ENCODE results near the gene NRSN2.

Gene NRSN2

DNA sequence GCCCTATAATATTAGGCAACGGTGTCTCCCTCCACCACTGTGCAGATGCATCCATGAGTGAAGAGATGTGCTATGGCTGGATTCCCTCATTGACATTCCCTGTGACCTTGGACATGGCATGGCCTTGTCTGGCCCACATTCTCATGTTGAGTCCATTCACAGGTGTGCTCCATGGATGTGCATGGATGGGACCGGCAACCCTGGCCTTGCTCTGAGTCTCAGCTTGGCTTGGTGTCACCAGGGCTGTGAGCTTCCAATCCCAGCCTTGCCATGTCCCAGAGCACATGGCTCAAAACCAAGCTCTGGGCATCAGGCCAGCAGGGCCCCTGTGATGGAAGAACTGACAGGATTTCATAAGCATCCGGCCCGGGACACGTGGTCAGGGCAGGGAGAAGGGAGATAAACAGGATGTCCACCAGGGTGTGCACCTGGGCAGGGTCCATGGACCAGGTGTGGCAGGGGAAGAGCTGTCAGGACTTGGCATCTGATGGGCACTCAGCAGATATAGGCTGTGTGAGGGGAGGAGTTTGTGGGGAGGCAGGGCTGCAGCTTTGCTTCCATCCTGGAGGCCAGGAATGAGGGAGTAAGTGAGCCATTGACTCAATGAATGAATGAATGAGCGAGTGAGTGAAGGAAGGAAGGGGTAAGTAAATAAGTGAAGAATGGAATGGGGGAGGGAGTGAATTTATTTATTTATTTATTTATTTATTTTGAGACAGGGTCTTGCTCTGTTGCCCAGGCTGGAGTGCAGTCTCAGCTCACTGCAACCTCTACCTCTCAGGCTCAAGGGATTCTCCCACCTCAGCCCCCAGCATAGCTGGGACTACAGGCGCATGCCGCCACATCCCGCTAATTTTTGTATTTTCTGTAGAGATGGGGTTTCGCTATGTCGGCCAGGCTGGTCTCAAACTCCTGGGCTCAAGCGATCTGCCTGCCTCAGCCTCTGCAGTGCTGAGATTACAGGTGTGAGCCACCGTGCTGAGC is 15.7 kb downstream of the NRSN2 start:
- H3K27ac ChIP-seq (ENCODE audit: low read length), result no peak overlapping the region
- no peak overlapping the region for H3K4me2 ChIP-seq (ENCODE audit: low read depth, low read length)
- no peak overlapping the region for H3K9ac ChIP-seq (ENCODE audit: low read length)
- no peaks in the 10 kb centered on the region for H3K9me2 ChIP-seq (replicated peaks; ENCODE audit: insufficient read depth, low read length)
- H2AFZ ChIP-seq (ENCODE audit: low read length), result peak overlapping the region; percentile 48
- no peaks in the 10 kb centered on the region for H3K27me3 ChIP-seq (replicated peaks; ENCODE audit: insufficient read depth, low read length)
- no peaks in the 10 kb centered on the region for H3K9me3 ChIP-seq (replicated peaks; ENCODE audit: insufficient read depth, low read length)
- no peak overlapping the region for H3K4me3 ChIP-seq (ENCODE audit: low read length)
- H3K79me2 ChIP-seq (ENCODE audit: low read length), result no peaks in the 10 kb centered on the region
- 0 out of 2 replicates have a peak, but pooled peaks cover 11% of the 10 kb centered on the region for H3K4me1 ChIP-seq (ENCODE audit: low read length)
- H3K36me3 ChIP-seq (replicated peaks; ENCODE audit: insufficient read depth, low read length), result no peaks in the 10 kb centered on the region
- H3F3A ChIP-seq (ENCODE audit: insufficient read depth, low read length), result no peaks in the 10 kb centered on the region
- TF ChIP-seq, protein P1, sequence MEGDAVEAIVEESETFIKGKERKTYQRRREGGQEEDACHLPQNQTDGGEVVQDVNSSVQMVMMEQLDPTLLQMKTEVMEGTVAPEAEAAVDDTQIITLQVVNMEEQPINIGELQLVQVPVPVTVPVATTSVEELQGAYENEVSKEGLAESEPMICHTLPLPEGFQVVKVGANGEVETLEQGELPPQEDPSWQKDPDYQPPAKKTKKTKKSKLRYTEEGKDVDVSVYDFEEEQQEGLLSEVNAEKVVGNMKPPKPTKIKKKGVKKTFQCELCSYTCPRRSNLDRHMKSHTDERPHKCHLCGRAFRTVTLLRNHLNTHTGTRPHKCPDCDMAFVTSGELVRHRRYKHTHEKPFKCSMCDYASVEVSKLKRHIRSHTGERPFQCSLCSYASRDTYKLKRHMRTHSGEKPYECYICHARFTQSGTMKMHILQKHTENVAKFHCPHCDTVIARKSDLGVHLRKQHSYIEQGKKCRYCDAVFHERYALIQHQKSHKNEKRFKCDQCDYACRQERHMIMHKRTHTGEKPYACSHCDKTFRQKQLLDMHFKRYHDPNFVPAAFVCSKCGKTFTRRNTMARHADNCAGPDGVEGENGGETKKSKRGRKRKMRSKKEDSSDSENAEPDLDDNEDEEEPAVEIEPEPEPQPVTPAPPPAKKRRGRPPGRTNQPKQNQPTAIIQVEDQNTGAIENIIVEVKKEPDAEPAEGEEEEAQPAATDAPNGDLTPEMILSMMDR (IDR thresholded peaks at IDR 0.05; ENCODE audit: low read length), result peak; percentile 41
- TF ChIP-seq EZH2phosphoT487 (IDR thresholded peaks at IDR 0.05; ENCODE audit: low read length), result no peak
- H4K20me1 ChIP-seq (ENCODE audit: insufficient read depth, low read length), result no peaks in the 10 kb centered on the region
- DNase-seq, result peak; percentile 34

DNA sequence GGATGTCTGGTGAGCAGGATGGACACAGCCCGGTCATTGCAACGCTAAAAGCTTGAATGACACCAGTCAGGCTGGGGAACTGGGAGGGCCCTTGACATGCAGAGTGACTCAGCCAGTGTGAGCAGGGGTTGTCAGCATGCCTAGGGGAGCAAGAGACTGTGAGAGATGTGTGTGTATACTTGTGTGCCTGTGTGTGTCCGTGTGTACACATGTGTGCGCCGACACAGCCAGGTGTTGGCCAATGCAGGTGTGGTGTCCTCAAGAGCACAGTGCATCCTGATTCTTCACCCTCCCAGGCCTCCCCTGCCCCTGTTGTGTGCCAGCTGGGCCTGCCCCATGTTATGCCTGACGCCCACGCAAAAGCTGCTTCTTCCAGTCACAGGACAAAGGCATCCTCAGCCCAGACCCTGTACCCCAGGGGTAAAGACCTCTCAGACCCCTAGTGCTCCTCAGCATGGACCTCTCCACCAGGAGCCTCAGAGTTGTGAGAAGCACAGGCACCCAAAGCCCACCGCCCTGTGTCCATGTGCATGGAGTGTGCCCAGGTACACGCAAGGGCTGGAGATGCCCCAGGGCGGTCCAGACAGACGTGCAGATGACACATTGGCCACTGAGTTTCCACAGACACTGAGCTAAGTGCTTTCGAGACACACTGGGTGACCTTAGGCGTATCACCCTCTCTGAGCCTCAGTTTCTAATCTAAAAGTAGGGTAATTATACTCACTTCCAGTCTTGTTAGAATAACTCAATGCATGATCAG is 16.6 kb downstream of the NRSN2 start:
- 0 out of 2 replicates have a peak, but pooled peaks cover 11% of the 10 kb centered on the region for H3K4me1 ChIP-seq (ENCODE audit: low read length)
- no peak overlapping the region for H3K27ac ChIP-seq (ENCODE audit: low read length)
- no peaks in the 10 kb centered on the region for H3K27me3 ChIP-seq (replicated peaks; ENCODE audit: insufficient read depth, low read length)
- no peak for DNase-seq
- no peak overlapping the region for H3K4me3 ChIP-seq (ENCODE audit: low read length)
- no peak overlapping the region for H3K4me2 ChIP-seq (ENCODE audit: low read depth, low read length)
- H3K9me2 ChIP-seq (replicated peaks; ENCODE audit: insufficient read depth, low read length), result no peaks in the 10 kb centered on the region
- no peak overlapping the region for H3K9ac ChIP-seq (ENCODE audit: low read length)
- H3K79me2 ChIP-seq (ENCODE audit: low read length), result no peaks in the 10 kb centered on the region
- TF ChIP-seq, protein P1 (IDR thresholded peaks at IDR 0.05; ENCODE audit: low read length), result no peak
- TF ChIP-seq EZH2 (optimal IDR thresholded peaks at IDR 0.05; ENCODE audit: low read depth, low read length) (no peak), EZH2phosphoT487 (IDR thresholded peaks at IDR 0.05; ENCODE audit: low read length) (no peak)
- H3F3A ChIP-seq (ENCODE audit: insufficient read depth, low read length), result no peaks in the 10 kb centered on the region
- H3K36me3 ChIP-seq (replicated peaks; ENCODE audit: insufficient read depth, low read length), result no peaks in the 10 kb centered on the region
- no peaks in the 10 kb centered on the region for H3K9me3 ChIP-seq (replicated peaks; ENCODE audit: insufficient read depth, low read length)
- H2AFZ ChIP-seq (ENCODE audit: low read length), result no peak overlapping the region
- H4K20me1 ChIP-seq (ENCODE audit: insufficient read depth, low read length), result no peaks in the 10 kb centered on the region

DNA sequence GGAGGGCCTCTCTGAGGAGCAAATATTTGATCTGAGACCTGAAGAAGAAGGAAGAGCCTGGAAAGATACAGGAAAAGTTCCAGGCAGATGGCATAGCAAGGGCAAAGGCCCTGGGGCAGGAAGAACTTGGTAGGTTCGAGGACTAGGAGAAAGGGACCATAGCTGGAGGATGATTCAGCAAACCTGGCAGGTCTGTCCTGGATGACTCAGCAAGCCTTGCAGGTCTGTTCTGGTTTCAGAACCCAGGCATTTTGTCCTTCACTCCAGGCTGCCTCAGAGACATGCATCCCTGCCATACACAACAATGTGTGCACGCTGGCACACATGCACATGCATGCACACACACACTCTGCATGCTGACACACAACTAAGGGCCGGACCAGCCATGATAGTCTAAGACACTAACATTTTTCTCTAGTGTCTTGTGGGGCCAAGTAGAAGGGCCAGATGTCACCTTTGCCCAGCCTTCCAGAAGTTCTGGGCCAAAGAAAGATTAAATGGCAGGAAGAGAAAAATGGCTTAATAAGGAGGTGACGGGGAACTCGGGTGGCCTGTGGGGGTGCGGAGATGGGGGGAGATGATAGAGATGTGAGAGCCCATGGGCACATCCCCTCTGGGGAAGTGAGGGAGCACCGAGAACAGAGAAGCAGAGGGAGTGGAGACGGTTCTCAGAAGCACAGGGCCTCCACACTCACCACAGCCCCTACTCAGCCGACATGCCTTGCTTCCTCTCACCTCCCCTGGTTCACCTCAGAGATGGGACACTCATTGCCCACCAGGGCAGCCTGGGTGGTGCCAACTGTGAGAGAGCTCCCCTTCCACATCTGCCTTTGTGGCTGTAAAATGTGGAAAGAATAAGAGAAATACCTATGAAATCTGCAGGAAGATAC is 18.2 kb downstream of the NRSN2 start:
- Histone ChIP-seq H3K9me2 (replicated peaks; ENCODE audit: insufficient read depth, low read length) (no peaks in the 10 kb centered on the region), H3K4me2 (ENCODE audit: low read depth, low read length) (no peak overlapping the region), H3K27ac (ENCODE audit: low read length) (no peak overlapping the region), H2AFZ (ENCODE audit: low read length) (no peak overlapping the region), H3F3A (ENCODE audit: insufficient read depth, low read length) (no peaks in the 10 kb centered on the region), H3K36me3 (replicated peaks; ENCODE audit: insufficient read depth, low read length) (no peaks in the 10 kb centered on the region), H4K20me1 (ENCODE audit: insufficient read depth, low read length) (no peaks in the 10 kb centered on the region), H3K4me1 (ENCODE audit: low read length) (0 out of 2 replicates have a peak, but pooled peaks cover 11% of the 10 kb centered on the region), H3K9me3 (replicated peaks; ENCODE audit: insufficient read depth, low read length) (no peaks in the 10 kb centered on the region), H3K79me2 (ENCODE audit: low read length) (no peaks in the 10 kb centered on the region), H3K27me3 (replicated peaks; ENCODE audit: insufficient read depth, low read length) (no peaks in the 10 kb centered on the region), H3K4me3 (ENCODE audit: low read length) (no peak overlapping the region), H3K9ac (ENCODE audit: low read length) (no peak overlapping the region)
- TF ChIP-seq EZH2 (optimal IDR thresholded peaks at IDR 0.05; ENCODE audit: low read depth, low read length), result no peak
- TF ChIP-seq EZH2phosphoT487 (IDR thresholded peaks at IDR 0.05; ENCODE audit: low read length), result no peak
- TF ChIP-seq, protein P1 (IDR thresholded peaks at IDR 0.05; ENCODE audit: low read length), result no peak
- no peak for DNase-seq
